Measurements from ENCODE around the gene NFKBIB.

GRCh38 chr19:38919837-38920601 is 20.2 kb downstream of the NFKBIB start:
- no peak for TF ChIP-seq TAF1 (IDR thresholded peaks at IDR 0.05; ENCODE audit: borderline replicate concordance, insufficient read depth, low read length)
- no peak for TF ChIP-seq POLR2AphosphoS5 (IDR thresholded peaks at IDR 0.05; ENCODE audit: low read depth, low read length)
- no peak for TF ChIP-seq FOXP2 (optimal IDR thresholded peaks at IDR 0.05; ENCODE audit: borderline replicate concordance, extremely low read depth, extremely low read length, insufficient read depth)
- TF ChIP-seq SIN3A (IDR thresholded peaks at IDR 0.05; ENCODE audit: borderline replicate concordance, insufficient read depth, low read length), result no peak
